DOHH2 (cell line): ENCODE data around the gene CCM2.

ENCODE experiments used
- CTCF ChIP-seq: fragments of 200-600 bp; sonication (generic); IDR thresholded peaks from one replicate; pipeline ENCODE4 v1.5.1; 2014; ENCODE audit warnings: antibody characterized with exemption, mild to moderate bottlenecking, low read depth, low read length; ENCODE audit not compliant: poor library complexity, severe bottlenecking
- EZH2phosphoT487 ChIP-seq: fragments of 200-600 bp; sonication (generic); IDR thresholded peaks from 2 replicates; pipeline ENCODE4 v1.6.1; 2017; ENCODE audit warnings: borderline replicate concordance, mild to moderate bottlenecking, antibody characterized with exemption, low read length, moderate library complexity, mixed read lengths

- TF ChIP-seq CTCF (no peak), EZH2phosphoT487 (no peak)
Measured at GRCh38 chr7:44983742-44984477, 16.1 kb upstream of the CCM2 start.
